ENCODE results near the gene TMEM18.

Gene TMEM18

GRCh38 chr2:618005-618404 is 59.2 kb downstream of the TMEM18 start:
- FAIRE-seq: no peak
